WI38 (cell line): Measurements from ENCODE around the gene ADAD2.

Experiments used
- H3K4me3 ChIP-seq: 2 replicates; pipeline ENCODE4 v1.5.1; 2011; ENCODE audit warnings: low read depth, mild to moderate bottlenecking, control low read depth, low read length
- CTCF ChIP-seq: IDR thresholded peaks from 2 replicates; pipeline ENCODE4 v1.5.1; 2012; ENCODE audit warnings: low read depth, mild to moderate bottlenecking, control low read depth, low read length

ADAD2 gene

GRCh38 chr16:84225571-84225970, 34.6 kb downstream of the ADAD2 start:
- TF ChIP-seq CTCF, result no peak
- H3K4me3 ChIP-seq, result no peak overlapping the region

- TF ChIP-seq CTCF, result no peak
- no peak overlapping the region for H3K4me3 ChIP-seq
Measured at GRCh38 chr16:84226026-84226425, 35.1 kb downstream of the ADAD2 start.

GRCh38 chr16:84227548-84227947, 36.6 kb downstream of the ADAD2 start:
- no peak for TF ChIP-seq CTCF
- H3K4me3 ChIP-seq, result no peak overlapping the region

- H3K4me3 ChIP-seq, result no peak overlapping the region
- no peak for TF ChIP-seq CTCF
Measured at GRCh38 chr16:84228256-84228838, 37.4 kb downstream of the ADAD2 start.

- no peak for TF ChIP-seq CTCF
- H3K4me3 ChIP-seq, result no peak overlapping the region
Measured at GRCh38 chr16:84229471-84229870, 38.5 kb downstream of the ADAD2 start.

GRCh38 chr16:84232060-84232459, 41.1 kb downstream of the ADAD2 start:
- TF ChIP-seq CTCF, result no peak

GRCh38 chr16:84232969-84233368, 42.0 kb downstream of the ADAD2 start:
- H3K4me3 ChIP-seq, result no peak overlapping the region
- no peak for TF ChIP-seq CTCF

More at GRCh38 chr16:84232060-84232459, 41.1 kb downstream of the ADAD2 start:
- H3K4me3 ChIP-seq, result no peak overlapping the region
